GM18505 (cell line): ENCODE data around the gene MAST4.
"Not testable (repeated sequence)": the region's sequence is repeated elsewhere in the genome, so short reads cannot be mapped to it uniquely, and the experiment has no call there.

Experiments
- ATAC-seq: cut with Tn5 transposase; IDR thresholded peaks from one replicate; pipeline ENCODE4 v1.9.1; 2021; ENCODE audit not compliant: unreplicated experiment
- POLR2A ChIP-seq: IDR thresholded peaks from 4 replicates; pipeline ENCODE4 v1.6.1; 2011; ENCODE audit warnings: borderline replicate concordance; ENCODE audit not compliant: insufficient read depth, insufficient read length; ENCODE audit errors: extremely low read depth

MAST4 gene

GRCh38 chr5:66741394-66741793, 145.2 kb downstream of the MAST4 start:
- ATAC-seq: no peak
- TF ChIP-seq POLR2A: no peak

- no peak for TF ChIP-seq POLR2A
- ATAC-seq: no peak
Observed at GRCh38 chr5:66742083-66742895, 146.1 kb downstream of the MAST4 start.

GRCh38 chr5:66742896-66743247, 146.7 kb downstream of the MAST4 start:
- ATAC-seq: no peak
- no peak for TF ChIP-seq POLR2A

GRCh38 chr5:66743344-66743743, 147.2 kb downstream of the MAST4 start:
- TF ChIP-seq POLR2A: no peak
- ATAC-seq: no peak

- no peak for ATAC-seq
- TF ChIP-seq POLR2A: no peak
Observed at GRCh38 chr5:66744040-66744439, 147.8 kb downstream of the MAST4 start.

GRCh38 chr5:66745297-66745696, 149.1 kb downstream of the MAST4 start:
- TF ChIP-seq POLR2A: no peak
- ATAC-seq: no peak

- ATAC-seq: no peak
- no peak for TF ChIP-seq POLR2A
Observed at GRCh38 chr5:66747607-66748006, 151.4 kb downstream of the MAST4 start.

- ATAC-seq: not testable (repeated sequence)
Observed at GRCh38 chr5:66752668-66753067, 156.5 kb downstream of the MAST4 start.

- no peak for TF ChIP-seq POLR2A
- ATAC-seq: no peak
Observed at GRCh38 chr5:66757219-66757833, 161.1 kb downstream of the MAST4 start.

GRCh38 chr5:66757834-66758371, 161.7 kb downstream of the MAST4 start:
- no peak for ATAC-seq
- no peak for TF ChIP-seq POLR2A

- no peak for TF ChIP-seq POLR2A
- ATAC-seq: no peak
Observed at GRCh38 chr5:66769030-66769733, 173.0 kb downstream of the MAST4 start.

GRCh38 chr5:66769839-66770617, 173.8 kb downstream of the MAST4 start:
- ATAC-seq: no peak
- no peak for TF ChIP-seq POLR2A

GRCh38 chr5:66777868-66778267, 181.7 kb downstream of the MAST4 start:
- TF ChIP-seq POLR2A: no peak
- ATAC-seq: no peak
